Neural crest cell (in vitro differentiated cells): ENCODE data around the gene ATP1A1. TPM values are rescaled to one million over a fixed set of nuclear protein-coding genes. Genes with fewer than 3 reads are reported as not detected.

ENCODE experiments used
- DNase-seq: peaks from one replicate; pipeline ENCODE4 v3.0.0; 2021; ENCODE audit warnings: low read depth, mixed read lengths, low spot score
- H3K27ac Mint-ChIP-seq: one replicate; pipeline ENCODE4 v1.8.0; 2021; ENCODE audit warnings: mild to moderate bottlenecking, mixed read lengths; ENCODE audit not compliant: unreplicated experiment
- H3K27me3 Mint-ChIP-seq: 2 replicates; pipeline ENCODE4 v1.8.0; 2021; ENCODE audit warnings: low read depth, mild to moderate bottlenecking, mixed read lengths
- H3K36me3 Mint-ChIP-seq: 2 replicates; pipeline ENCODE4 v1.8.0; 2021; ENCODE audit warnings: low read depth, mild to moderate bottlenecking, mixed read lengths
- H3K4me1 Mint-ChIP-seq: 2 replicates; pipeline ENCODE4 v1.8.0; 2021; ENCODE audit warnings: mixed read lengths
- H3K4me3 Mint-ChIP-seq: one replicate; pipeline ENCODE4 v1.8.0; 2021; ENCODE audit warnings: mild to moderate bottlenecking, mixed read lengths
- H3K9me3 Mint-ChIP-seq: 2 replicates; pipeline ENCODE4 v1.8.0; 2021; ENCODE audit warnings: mixed read lengths
- total RNA-seq: library from RNA; stranded (reverse); gene quantifications from 2 replicates; pipeline ENCODE4 v1.2.1, GENCODE V29; 2021
- TF ChIP-seq, protein P1 (sequence below): fragments of 200-600 bp; sonication (generic); conservative IDR thresholded peaks from 2 replicates; pipeline ENCODE4 v1.5.0; 2021; ENCODE audit warnings: antibody characterized with exemption, mild to moderate bottlenecking

ATP1A1 gene
- total RNA-seq, 1 donor from 2014 or later = 176 TPM

DNA sequence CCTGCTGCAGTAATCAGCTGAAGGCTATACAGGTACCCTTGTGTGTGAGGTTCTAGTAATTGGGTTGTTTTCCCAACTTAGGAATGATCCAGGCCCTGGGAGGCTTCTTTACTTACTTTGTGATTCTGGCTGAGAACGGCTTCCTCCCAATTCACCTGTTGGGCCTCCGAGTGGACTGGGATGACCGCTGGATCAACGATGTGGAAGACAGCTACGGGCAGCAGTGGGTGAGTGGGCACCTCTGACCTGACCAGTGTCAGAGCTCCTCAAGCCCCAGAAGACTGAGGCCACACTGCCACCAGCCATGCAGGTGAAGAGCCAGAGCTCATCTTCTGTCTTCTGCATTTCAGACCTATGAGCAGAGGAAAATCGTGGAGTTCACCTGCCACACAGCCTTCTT is 27.7 kb downstream of the ATP1A1 start:
- no peak for DNase-seq
- Mint-ChIP-seq H3K36me3 (peaks cover 52% of the 10 kb centered on the region), H3K4me3 (no peak overlapping the region), H3K27me3 (no peaks in the 10 kb centered on the region), H3K9me3 (no peaks in the 10 kb centered on the region), H3K27ac (no peak overlapping the region), H3K4me1 (no peaks in the 10 kb centered on the region)
- TF ChIP-seq, protein P1, sequence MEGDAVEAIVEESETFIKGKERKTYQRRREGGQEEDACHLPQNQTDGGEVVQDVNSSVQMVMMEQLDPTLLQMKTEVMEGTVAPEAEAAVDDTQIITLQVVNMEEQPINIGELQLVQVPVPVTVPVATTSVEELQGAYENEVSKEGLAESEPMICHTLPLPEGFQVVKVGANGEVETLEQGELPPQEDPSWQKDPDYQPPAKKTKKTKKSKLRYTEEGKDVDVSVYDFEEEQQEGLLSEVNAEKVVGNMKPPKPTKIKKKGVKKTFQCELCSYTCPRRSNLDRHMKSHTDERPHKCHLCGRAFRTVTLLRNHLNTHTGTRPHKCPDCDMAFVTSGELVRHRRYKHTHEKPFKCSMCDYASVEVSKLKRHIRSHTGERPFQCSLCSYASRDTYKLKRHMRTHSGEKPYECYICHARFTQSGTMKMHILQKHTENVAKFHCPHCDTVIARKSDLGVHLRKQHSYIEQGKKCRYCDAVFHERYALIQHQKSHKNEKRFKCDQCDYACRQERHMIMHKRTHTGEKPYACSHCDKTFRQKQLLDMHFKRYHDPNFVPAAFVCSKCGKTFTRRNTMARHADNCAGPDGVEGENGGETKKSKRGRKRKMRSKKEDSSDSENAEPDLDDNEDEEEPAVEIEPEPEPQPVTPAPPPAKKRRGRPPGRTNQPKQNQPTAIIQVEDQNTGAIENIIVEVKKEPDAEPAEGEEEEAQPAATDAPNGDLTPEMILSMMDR = no peak

DNA sequence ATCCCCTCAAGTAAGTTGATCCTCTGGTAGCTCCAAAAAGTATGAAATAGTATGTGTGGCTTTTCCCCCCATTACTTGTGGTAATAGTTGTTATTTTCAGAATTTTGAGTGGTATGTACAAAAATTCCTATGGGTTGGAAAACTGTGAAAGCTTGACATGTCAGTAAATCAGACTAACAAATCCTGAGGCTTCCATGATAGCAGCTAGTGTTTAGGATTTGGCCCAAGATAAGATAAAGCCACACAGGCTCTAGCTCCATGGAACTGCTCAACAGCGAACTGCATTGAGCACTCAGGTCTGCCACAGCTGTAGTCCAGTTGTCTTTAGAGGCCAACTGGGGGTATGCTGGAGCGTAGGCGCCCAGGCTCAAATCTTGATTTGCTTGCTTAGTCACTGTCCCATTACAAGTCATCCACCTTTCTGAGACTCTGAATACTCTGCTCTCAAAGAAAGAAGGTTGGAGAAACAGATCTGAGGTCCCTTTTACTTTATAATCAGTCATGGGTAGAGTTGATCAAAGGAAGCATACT is 28.7 kb downstream of the ATP1A1 start:
- no peaks in the 10 kb centered on the region for H3K27me3 Mint-ChIP-seq
- no peak overlapping the region for H3K4me3 Mint-ChIP-seq
- no peaks in the 10 kb centered on the region for H3K4me1 Mint-ChIP-seq
- H3K9me3 Mint-ChIP-seq = no peaks in the 10 kb centered on the region
- TF ChIP-seq, protein P1 = no peak
- H3K36me3 Mint-ChIP-seq = peaks cover 55% of the 10 kb centered on the region
- H3K27ac Mint-ChIP-seq = no peak overlapping the region
- no peak for DNase-seq

DNA sequence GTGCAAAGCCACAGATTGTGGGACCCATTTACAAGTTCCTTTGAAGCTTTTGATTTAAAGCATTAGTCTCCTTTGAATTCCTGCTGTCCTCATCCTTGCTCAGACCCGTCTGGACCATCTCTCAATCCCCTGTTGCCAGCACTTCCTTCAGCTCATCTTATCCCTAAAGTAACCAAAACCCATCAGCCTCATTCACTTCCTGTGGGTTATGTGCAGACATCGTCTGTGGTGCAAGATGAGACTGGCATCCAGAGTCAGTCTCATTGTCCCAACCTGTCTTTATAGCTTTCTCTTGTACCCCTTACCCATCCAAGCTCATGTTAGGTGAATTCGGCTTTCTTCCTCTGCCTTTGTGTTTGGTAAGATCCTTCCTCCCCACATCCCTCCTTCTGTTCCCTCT is 29.3 kb downstream of the ATP1A1 start:
- Mint-ChIP-seq H3K9me3 (no peaks in the 10 kb centered on the region), H3K27me3 (no peaks in the 10 kb centered on the region), H3K27ac (peak overlapping the region; percentile 16), H3K36me3 (peaks cover 58% of the 10 kb centered on the region), H3K4me3 (no peak overlapping the region), H3K4me1 (no peaks in the 10 kb centered on the region)
- TF ChIP-seq, protein P1 = no peak
- no peak for DNase-seq

DNA sequence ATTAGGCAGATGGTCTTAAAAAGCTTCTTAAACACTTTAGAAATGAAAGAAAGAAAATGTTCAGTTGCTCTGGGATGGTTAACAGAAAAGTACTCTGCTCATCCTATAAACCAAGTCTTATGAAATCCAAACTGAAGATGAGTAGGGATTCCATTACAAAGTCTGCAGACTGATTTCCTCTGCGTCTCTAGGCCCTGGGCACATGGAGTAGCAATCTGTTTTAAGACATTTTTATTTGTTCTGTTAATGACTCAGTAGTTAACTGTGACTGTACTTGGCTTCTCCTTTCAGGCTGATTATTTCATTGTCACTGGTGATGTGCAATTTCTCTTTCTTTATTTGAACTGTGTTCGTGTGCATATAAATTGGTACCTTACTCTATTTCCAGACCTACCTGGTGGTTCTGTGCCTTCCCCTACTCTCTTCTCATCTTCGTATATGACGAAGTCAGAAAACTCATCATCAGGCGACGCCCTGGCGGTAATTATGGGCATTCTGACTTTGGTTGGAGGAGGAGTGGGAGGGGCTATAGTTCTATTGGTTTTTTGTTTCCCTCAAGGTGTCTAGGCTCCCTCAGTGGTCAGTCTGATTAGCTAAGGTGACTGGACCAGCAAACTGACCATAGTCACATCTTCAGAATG is 30.6 kb downstream of the ATP1A1 start:
- no peak overlapping the region for H3K4me3 Mint-ChIP-seq
- TF ChIP-seq, protein P1 = no peak
- peaks cover 48% of the 10 kb centered on the region for H3K36me3 Mint-ChIP-seq
- no peaks in the 10 kb centered on the region for H3K9me3 Mint-ChIP-seq
- H3K4me1 Mint-ChIP-seq = no peaks in the 10 kb centered on the region
- no peaks in the 10 kb centered on the region for H3K27me3 Mint-ChIP-seq
- no peak for DNase-seq
- H3K27ac Mint-ChIP-seq = no peak overlapping the region

DNA sequence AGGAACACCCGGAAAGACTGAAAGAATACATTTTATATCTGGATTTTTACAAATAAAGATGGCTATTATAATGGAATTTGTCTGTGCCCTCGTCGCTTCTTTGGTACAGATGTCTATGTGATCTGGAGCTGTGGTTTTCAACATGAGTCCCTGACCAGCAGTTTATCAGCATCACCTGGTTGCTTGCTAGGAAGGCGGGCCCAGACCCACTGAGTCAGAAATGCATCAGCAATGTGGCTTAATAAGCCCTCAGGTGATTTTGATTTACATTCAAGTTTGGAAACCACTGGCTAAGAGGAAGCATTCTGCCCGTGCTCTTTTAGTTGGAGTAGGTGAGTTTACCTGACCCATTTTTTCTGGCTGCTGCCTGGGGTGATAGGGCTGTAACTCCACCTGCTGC is 31.7 kb downstream of the ATP1A1 start:
- H3K4me1 Mint-ChIP-seq = no peaks in the 10 kb centered on the region
- TF ChIP-seq, protein P1 = no peak

More for the DNA sequence above, 31.7 kb downstream of the ATP1A1 start:
- Mint-ChIP-seq H3K36me3 (peaks cover 41% of the 10 kb centered on the region), H3K27me3 (no peaks in the 10 kb centered on the region), H3K9me3 (no peaks in the 10 kb centered on the region), H3K4me3 (no peak overlapping the region), H3K27ac (no peak overlapping the region)
- no peak for DNase-seq
